ENCODE data around the gene CUZD1.

DNA sequence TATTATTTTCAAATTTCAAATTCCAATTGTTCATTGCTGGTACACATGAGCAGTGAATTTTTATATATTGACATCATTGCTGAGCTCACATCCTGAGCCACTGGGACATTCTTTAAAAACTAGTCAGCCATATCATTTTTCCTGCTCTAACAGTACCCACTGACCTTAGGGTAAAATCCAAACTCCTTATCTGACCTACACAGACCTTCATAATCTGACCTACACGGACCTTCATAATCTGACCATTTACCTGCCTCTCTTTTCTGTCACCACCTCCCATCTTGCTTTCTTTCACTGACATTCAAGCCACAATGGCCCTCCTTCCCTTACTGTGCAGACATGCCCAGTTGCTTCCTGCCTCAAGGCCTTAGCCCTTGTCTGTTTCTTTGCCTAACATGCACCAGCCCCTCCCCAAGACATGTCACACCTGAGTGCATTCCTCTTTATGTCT is 16.1 kb upstream of the CUZD1 start:
- no peak for TF ChIP-seq POLR2AphosphoS5 (IDR thresholded peaks at IDR 0.05; ENCODE audit: low read depth)
- no peak for TF ChIP-seq GABPA (IDR thresholded peaks at IDR 0.05; ENCODE audit: low read depth)
- TF ChIP-seq, protein P1, sequence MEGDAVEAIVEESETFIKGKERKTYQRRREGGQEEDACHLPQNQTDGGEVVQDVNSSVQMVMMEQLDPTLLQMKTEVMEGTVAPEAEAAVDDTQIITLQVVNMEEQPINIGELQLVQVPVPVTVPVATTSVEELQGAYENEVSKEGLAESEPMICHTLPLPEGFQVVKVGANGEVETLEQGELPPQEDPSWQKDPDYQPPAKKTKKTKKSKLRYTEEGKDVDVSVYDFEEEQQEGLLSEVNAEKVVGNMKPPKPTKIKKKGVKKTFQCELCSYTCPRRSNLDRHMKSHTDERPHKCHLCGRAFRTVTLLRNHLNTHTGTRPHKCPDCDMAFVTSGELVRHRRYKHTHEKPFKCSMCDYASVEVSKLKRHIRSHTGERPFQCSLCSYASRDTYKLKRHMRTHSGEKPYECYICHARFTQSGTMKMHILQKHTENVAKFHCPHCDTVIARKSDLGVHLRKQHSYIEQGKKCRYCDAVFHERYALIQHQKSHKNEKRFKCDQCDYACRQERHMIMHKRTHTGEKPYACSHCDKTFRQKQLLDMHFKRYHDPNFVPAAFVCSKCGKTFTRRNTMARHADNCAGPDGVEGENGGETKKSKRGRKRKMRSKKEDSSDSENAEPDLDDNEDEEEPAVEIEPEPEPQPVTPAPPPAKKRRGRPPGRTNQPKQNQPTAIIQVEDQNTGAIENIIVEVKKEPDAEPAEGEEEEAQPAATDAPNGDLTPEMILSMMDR (IDR thresholded peaks at IDR 0.05; ENCODE audit: insufficient read depth, low read length), result no peak
